HEK293T (cell line): ENCODE data around the gene FMO1.

Experiments used
- BHLHE40 ChIP-seq: fragments of 450-650 bp; IDR thresholded peaks from 2 replicates; pipeline ENCODE4 v1.6.1; 2016; ENCODE audit warnings: mild to moderate bottlenecking, moderate library complexity, borderline replicate concordance
- ELF4 ChIP-seq: fragments of 450-650 bp; IDR thresholded peaks from 2 replicates; pipeline ENCODE4 v1.6.1; 2017; ENCODE audit warnings: antibody characterized with exemption
- FOXA1 ChIP-seq: fragments of 450-650 bp; IDR thresholded peaks from 2 replicates; pipeline ENCODE4 v1.6.1; 2016; ENCODE audit warnings: mild to moderate bottlenecking
- FOXK2 ChIP-seq: fragments of 450-650 bp; IDR thresholded peaks from 2 replicates; pipeline ENCODE4 v1.6.1; 2016; ENCODE audit warnings: mild to moderate bottlenecking
- FOXM1 ChIP-seq: fragments of 450-650 bp; IDR thresholded peaks from 2 replicates; pipeline ENCODE4 v1.6.1; 2017; ENCODE audit warnings: mild to moderate bottlenecking, borderline replicate concordance
- HDGF ChIP-seq: fragments of 450-650 bp; IDR thresholded peaks from 2 replicates; pipeline ENCODE4 v1.6.1; 2017; ENCODE audit warnings: antibody characterized with exemption, borderline replicate concordance
- NFRKB ChIP-seq: fragments of 450-650 bp; IDR thresholded peaks from 2 replicates; pipeline ENCODE4 v1.6.1; 2016; ENCODE audit warnings: mild to moderate bottlenecking, moderate library complexity
- SP1 ChIP-seq: fragments of 450-650 bp; IDR thresholded peaks from 2 replicates; pipeline ENCODE4 v1.6.1; 2017
- TARDBP ChIP-seq: fragments of 450-650 bp; IDR thresholded peaks from 2 replicates; pipeline ENCODE4 v1.6.1; 2016
- ZNF384 ChIP-seq: fragments of 450-650 bp; IDR thresholded peaks from 2 replicates; pipeline ENCODE4 v1.6.1; 2016
- TF ChIP-seq, protein P1 (sequence below): fragments of 450-650 bp; IDR thresholded peaks from 2 replicates; pipeline ENCODE4 v1.6.1; 2016

DNA sequence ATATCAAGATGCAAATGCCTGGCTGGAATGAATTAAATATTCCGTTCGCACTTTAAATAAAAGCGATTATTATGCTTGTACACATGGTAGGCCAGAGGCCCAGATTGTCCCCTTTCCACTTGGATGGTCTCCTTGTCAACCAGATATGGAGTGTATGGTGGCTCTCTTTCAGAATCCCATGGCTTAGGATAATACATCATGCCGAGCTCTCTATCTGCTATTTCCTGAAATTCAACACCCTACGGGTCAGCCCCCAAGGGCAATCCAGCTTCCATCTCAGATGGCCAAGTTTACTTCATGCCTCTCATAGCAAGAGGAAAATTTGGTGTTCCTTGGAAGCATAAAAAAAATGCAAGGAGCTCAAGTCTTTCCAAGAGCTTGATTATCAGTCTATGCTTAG lies 25.4 kb upstream of the FMO1 start:
- TF ChIP-seq NFRKB (no peak), BHLHE40 (no peak), ELF4 (no peak), FOXA1 (no peak), HDGF (no peak), FOXM1 (no peak), ZNF384 (no peak), SP1 (no peak), FOXK2 (no peak), TARDBP (no peak)
- TF ChIP-seq, protein P1, sequence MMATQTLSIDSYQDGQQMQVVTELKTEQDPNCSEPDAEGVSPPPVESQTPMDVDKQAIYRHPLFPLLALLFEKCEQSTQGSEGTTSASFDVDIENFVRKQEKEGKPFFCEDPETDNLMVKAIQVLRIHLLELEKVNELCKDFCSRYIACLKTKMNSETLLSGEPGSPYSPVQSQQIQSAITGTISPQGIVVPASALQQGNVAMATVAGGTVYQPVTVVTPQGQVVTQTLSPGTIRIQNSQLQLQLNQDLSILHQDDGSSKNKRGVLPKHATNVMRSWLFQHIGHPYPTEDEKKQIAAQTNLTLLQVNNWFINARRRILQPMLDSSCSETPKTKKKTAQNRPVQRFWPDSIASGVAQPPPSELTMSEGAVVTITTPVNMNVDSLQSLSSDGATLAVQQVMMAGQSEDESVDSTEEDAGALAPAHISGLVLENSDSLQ = no peak
